Activated CD8-positive, alpha-beta memory T cell treated with anti-CD3 and anti-CD28 coated beads for 1 hour (primary cell): ENCODE results near the gene ATG2A.
A peak's percentile ranks its signal among the peaks of the same experiment; 100 is the strongest.
"Not testable (repeated sequence)": the region's sequence is repeated elsewhere in the genome, so short reads cannot be mapped to it uniquely, and the experiment has no call there.

ENCODE experiments used
- DNase-seq, 2 donors: peaks; one replicate each; pipeline ENCODE4 v3.0.0-alpha.2; 2020; ENCODE audit warnings: low read depth in 1 of 2; ENCODE audit errors: extremely low read depth in 1 of 2

ATG2A gene

GRCh38 chr11:64858467-64859263 lies 58.3 kb downstream of the ATG2A start:
- DNase-seq, result no peak

- no peak for DNase-seq
Measured at GRCh38 chr11:64857485-64857884, 59.5 kb downstream of the ATG2A start.

- no peak for DNase-seq
Measured at GRCh38 chr11:64856382-64857227, 60.4 kb downstream of the ATG2A start.

GRCh38 chr11:64855596-64856304 lies 61.3 kb downstream of the ATG2A start:
- DNase-seq, result no peak

- DNase-seq, result no peak
Measured at GRCh38 chr11:64854534-64855502, 62.2 kb downstream of the ATG2A start.

GRCh38 chr11:64854157-64854533 lies 62.9 kb downstream of the ATG2A start:
- no peak for DNase-seq

GRCh38 chr11:64853709-64854108 lies 63.3 kb downstream of the ATG2A start:
- no peak for DNase-seq

- DNase-seq, result no peak
Measured at GRCh38 chr11:64852804-64853509, 64.1 kb downstream of the ATG2A start.

GRCh38 chr11:64851831-64852351 lies 65.1 kb downstream of the ATG2A start:
- no peak for DNase-seq

- no peak for DNase-seq
Measured at GRCh38 chr11:64850979-64851567, 65.9 kb downstream of the ATG2A start.

GRCh38 chr11:64849598-64850356 lies 67.2 kb downstream of the ATG2A start:
- DNase-seq, result no peak

- no peak for DNase-seq
Measured at GRCh38 chr11:64848826-64849597, 68.0 kb downstream of the ATG2A start.

- DNase-seq, result no peak
Measured at GRCh38 chr11:64848214-64848825, 68.7 kb downstream of the ATG2A start.

GRCh38 chr11:64846998-64847666 lies 69.9 kb downstream of the ATG2A start:
- DNase-seq, result peak; percentile 81 to 95

GRCh38 chr11:64845776-64846129 lies 71.3 kb downstream of the ATG2A start:
- DNase-seq, result not testable (repeated sequence)

- no peak for DNase-seq
Measured at GRCh38 chr11:64845129-64845775, 71.8 kb downstream of the ATG2A start.
